DMS114 treated with DMSO at 0.1 percent for 48 hours (cell line): ENCODE data around the gene KRTAP5-8.
"Not testable (repeated sequence)": the region's sequence is repeated elsewhere in the genome, so short reads cannot be mapped to it uniquely, and the experiment has no call there.

ENCODE experiments used
- DNase-seq: peaks from one replicate; lab custom pipeline; 2025; ENCODE audit not compliant: unreplicated experiment; lab: John Stamatoyannopoulos, UW

Gene KRTAP5-8

GRCh38 chr11:71571101-71571850 lies 33.5 kb downstream of the KRTAP5-8 start:
- DNase-seq = not testable (repeated sequence)

- no peak for DNase-seq
Measured at GRCh38 chr11:71572811-71573210, 35.0 kb downstream of the KRTAP5-8 start.

GRCh38 chr11:71574418-71574817 lies 36.6 kb downstream of the KRTAP5-8 start:
- DNase-seq = no peak

GRCh38 chr11:71575723-71576424 lies 38.0 kb downstream of the KRTAP5-8 start:
- no peak for DNase-seq

- DNase-seq = not testable (repeated sequence)
Measured at GRCh38 chr11:71576688-71577465, 39.1 kb downstream of the KRTAP5-8 start.

- DNase-seq = no peak
Measured at GRCh38 chr11:71577469-71578004, 39.7 kb downstream of the KRTAP5-8 start.

- DNase-seq = not testable (repeated sequence)
Measured at GRCh38 chr11:71579513-71579912, 41.7 kb downstream of the KRTAP5-8 start.

GRCh38 chr11:71580057-71581003 lies 42.5 kb downstream of the KRTAP5-8 start:
- peak; percentile 1 for DNase-seq

GRCh38 chr11:71581826-71582225 lies 44.0 kb downstream of the KRTAP5-8 start:
- DNase-seq = no peak

GRCh38 chr11:71582309-71582895 lies 44.6 kb downstream of the KRTAP5-8 start, which contains the start of gene KRTAP5-11:
Gene KRTAP5-11 (minus strand): TSS chr11:71582875. CDS start chr11:71582837, 38 bp downstream.
- no peak for DNase-seq

- DNase-seq = not testable (repeated sequence)
Measured at GRCh38 chr11:71582969-71583368, 45.1 kb downstream of the KRTAP5-8 start.

- DNase-seq = not testable (repeated sequence)
Measured at GRCh38 chr11:71585673-71586072, 47.8 kb downstream of the KRTAP5-8 start.

GRCh38 chr11:71588314-71588713 lies 50.5 kb downstream of the KRTAP5-8 start:
- DNase-seq = not testable (repeated sequence)
